Endothelial cell (in vitro differentiated cells): ENCODE results near the gene ZNF544. TPM values are rescaled to one million over a fixed set of nuclear protein-coding genes. Genes with fewer than 3 reads are reported as not detected.

ENCODE experiments used
- DNase-seq: peaks from one replicate; pipeline ENCODE4 v3.0.0; 2021; ENCODE audit warnings: low spot score
- H3K27ac Mint-ChIP-seq: one replicate; pipeline ENCODE4 v1.8.0; 2021; ENCODE audit warnings: mixed read lengths, inconsistent platforms; ENCODE audit not compliant: unreplicated experiment
- H3K27me3 Mint-ChIP-seq: one replicate; pipeline ENCODE4 v1.8.0; 2021; ENCODE audit warnings: mild to moderate bottlenecking, moderate library complexity, mixed read lengths, inconsistent platforms; ENCODE audit not compliant: unreplicated experiment
- H3K36me3 Mint-ChIP-seq: one replicate; pipeline ENCODE4 v1.8.0; 2021; ENCODE audit warnings: mild to moderate bottlenecking, low read depth, mixed read lengths, inconsistent platforms; ENCODE audit not compliant: unreplicated experiment
- H3K4me1 Mint-ChIP-seq: one replicate; pipeline ENCODE4 v1.8.0; 2021; ENCODE audit warnings: mild to moderate bottlenecking, mixed read lengths, inconsistent platforms; ENCODE audit not compliant: unreplicated experiment
- H3K4me3 Mint-ChIP-seq: one replicate; pipeline ENCODE4 v1.8.0; 2021; ENCODE audit warnings: mild to moderate bottlenecking, mixed read lengths, inconsistent platforms; ENCODE audit not compliant: unreplicated experiment
- H3K9me3 Mint-ChIP-seq: one replicate; pipeline ENCODE4 v1.8.0; 2021; ENCODE audit warnings: mixed read lengths, inconsistent platforms; ENCODE audit not compliant: unreplicated experiment
- total RNA-seq: library from RNA; stranded (reverse); fragmentation: NEBNext Ultra II Directional; extraction: Animal tissue kit (Norgen Biotek cat#: 25700); gene quantifications from one replicate; pipeline ENCODE4 v1.2.1, GENCODE V29; 2021; ENCODE audit not compliant: unreplicated experiment
- TF ChIP-seq, protein P1 (sequence below): fragments of 200-600 bp; sonication (generic); IDR thresholded peaks from one replicate; pipeline ENCODE4 v1.5.0; 2021; ENCODE audit warnings: antibody characterized with exemption; ENCODE audit not compliant: unreplicated experiment

ZNF544 gene
- total RNA-seq, 1 donor from 2014 or later: 44.3 TPM

- Mint-ChIP-seq H3K9me3 (no peaks in the 10 kb centered on the region), H3K4me3 (no peak overlapping the region), H3K27me3 (peaks cover 4% of the 10 kb centered on the region), H3K27ac (no peak overlapping the region), H3K36me3 (peaks cover 39% of the 10 kb centered on the region), H3K4me1 (peaks cover 14% of the 10 kb centered on the region)
- DNase-seq: no peak
- TF ChIP-seq, protein P1, sequence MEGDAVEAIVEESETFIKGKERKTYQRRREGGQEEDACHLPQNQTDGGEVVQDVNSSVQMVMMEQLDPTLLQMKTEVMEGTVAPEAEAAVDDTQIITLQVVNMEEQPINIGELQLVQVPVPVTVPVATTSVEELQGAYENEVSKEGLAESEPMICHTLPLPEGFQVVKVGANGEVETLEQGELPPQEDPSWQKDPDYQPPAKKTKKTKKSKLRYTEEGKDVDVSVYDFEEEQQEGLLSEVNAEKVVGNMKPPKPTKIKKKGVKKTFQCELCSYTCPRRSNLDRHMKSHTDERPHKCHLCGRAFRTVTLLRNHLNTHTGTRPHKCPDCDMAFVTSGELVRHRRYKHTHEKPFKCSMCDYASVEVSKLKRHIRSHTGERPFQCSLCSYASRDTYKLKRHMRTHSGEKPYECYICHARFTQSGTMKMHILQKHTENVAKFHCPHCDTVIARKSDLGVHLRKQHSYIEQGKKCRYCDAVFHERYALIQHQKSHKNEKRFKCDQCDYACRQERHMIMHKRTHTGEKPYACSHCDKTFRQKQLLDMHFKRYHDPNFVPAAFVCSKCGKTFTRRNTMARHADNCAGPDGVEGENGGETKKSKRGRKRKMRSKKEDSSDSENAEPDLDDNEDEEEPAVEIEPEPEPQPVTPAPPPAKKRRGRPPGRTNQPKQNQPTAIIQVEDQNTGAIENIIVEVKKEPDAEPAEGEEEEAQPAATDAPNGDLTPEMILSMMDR: no peak
Observed at GRCh38 chr19:58284199-58284598, 55.5 kb downstream of the ZNF544 start.

DNA sequence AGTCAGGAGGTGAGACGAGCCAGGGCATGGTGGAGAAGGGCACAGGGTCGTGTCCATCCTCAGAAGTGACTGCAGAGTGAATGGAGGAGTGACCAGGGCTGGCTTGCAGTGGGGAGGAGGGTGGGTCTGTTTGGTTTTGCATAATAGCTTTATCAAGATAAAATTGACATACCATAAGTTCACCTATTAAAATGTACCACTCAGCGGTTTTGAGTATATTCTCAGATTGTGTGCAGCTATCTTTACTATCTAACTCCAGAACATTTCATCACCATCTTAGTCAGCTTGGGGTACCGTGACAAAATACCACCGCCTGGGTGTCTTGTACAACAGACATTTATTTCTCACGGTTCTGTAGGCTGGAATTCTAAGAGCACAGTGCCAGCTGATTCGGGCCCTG is 63.2 kb downstream of the ZNF544 start:
- no peaks in the 10 kb centered on the region for H3K9me3 Mint-ChIP-seq

DNA sequence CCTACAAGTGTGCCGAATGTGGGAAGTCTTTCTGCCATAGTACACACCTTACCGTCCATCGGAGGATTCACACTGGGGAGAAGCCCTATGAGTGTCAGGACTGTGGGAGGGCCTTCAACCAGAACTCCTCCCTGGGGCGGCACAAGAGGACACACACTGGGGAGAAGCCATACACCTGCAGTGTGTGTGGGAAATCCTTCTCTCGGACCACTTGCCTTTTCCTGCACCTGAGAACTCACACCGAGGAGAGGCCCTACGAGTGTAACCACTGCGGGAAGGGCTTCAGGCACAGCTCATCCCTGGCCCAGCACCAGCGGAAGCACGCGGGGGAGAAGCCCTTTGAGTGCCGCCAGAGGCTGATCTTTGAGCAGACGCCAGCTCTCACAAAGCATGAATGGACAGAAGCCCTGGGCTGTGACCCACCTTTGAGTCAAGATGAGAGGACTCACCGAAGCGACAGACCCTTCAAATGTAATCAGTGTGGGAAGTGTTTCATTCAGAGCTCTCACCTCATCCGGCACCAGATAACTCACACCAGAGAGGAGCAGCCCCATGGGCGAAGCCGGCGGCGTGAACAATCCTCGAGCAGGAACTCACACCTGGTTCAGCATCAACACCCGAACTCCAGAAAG is 66.1 kb downstream of the ZNF544 start:
- peaks cover 57% of the 10 kb centered on the region for H3K36me3 Mint-ChIP-seq
- H3K4me3 Mint-ChIP-seq: peak overlapping the region; percentile 8
- no peaks in the 10 kb centered on the region for H3K4me1 Mint-ChIP-seq
- TF ChIP-seq, protein P1: no peak
- no peaks in the 10 kb centered on the region for H3K9me3 Mint-ChIP-seq
- no peak overlapping the region for H3K27ac Mint-ChIP-seq
- H3K27me3 Mint-ChIP-seq: peaks cover 2% of the 10 kb centered on the region
- DNase-seq: no peak

More for the DNA sequence above, 63.2 kb downstream of the ZNF544 start:
- Mint-ChIP-seq H3K4me1 (no peaks in the 10 kb centered on the region), H3K4me3 (peak overlapping the region; percentile 34), H3K27me3 (peaks cover 2% of the 10 kb centered on the region), H3K27ac (peak overlapping the region; percentile 52), H3K36me3 (peaks cover 66% of the 10 kb centered on the region)
- no peak for DNase-seq
- TF ChIP-seq, protein P1: no peak

DNA sequence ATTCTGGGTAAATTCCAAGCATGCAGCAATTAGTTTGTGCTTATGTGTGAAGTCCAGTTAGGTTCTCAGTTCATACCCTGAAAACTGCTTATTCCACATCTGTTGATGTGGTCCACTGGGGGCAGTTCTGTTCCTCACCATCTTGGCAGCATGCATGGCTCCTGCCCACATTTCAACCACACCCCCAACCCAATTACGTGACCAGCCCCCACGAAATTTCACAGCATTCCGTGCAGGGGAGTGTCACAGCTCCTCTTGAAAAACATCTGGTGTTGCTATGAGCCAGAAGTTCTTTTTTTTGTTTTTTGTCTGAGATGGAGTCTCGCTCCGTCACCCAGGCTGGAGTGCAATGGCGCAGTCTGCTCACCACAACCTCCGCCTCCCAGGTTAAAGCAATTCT is 67.4 kb downstream of the ZNF544 start:
- H3K4me3 Mint-ChIP-seq: peak overlapping the region; percentile 57
- H3K27ac Mint-ChIP-seq: no peak overlapping the region
- no peak for DNase-seq
- no peaks in the 10 kb centered on the region for H3K27me3 Mint-ChIP-seq
- TF ChIP-seq, protein P1: no peak
- no peaks in the 10 kb centered on the region for H3K9me3 Mint-ChIP-seq
- peaks cover 63% of the 10 kb centered on the region for H3K36me3 Mint-ChIP-seq
- no peaks in the 10 kb centered on the region for H3K4me1 Mint-ChIP-seq

DNA sequence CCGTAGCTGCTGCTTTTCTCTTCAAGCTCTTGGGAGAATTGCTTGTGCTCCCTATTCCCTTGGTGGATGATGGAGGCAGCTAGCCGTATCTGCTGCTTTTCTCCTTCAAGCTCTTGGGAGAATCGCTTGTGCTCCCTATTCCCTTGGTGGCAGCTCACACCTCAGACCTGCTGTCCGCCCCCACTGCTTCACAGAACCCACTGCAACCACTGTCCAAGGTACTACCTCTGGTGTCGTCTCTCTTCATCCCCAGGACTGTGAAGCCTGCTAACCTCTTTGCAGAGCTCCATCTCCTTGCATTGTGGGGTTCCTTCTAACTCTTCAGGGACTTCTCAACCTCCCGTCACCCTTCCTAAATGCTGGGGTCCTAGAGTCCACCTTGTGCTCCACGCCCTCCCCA is 71.9 kb downstream of the ZNF544 start:
- Mint-ChIP-seq H3K4me3 (peak overlapping the region; percentile 65), H3K4me1 (peaks cover 10% of the 10 kb centered on the region), H3K27me3 (peaks cover 9% of the 10 kb centered on the region), H3K36me3 (peaks cover 33% of the 10 kb centered on the region), H3K27ac (no peak overlapping the region), H3K9me3 (no peaks in the 10 kb centered on the region)
- TF ChIP-seq, protein P1: no peak
- DNase-seq: no peak
